A673 (cell line): Measurements from ENCODE around the gene TEX22.

Experiments used
- CTCF ChIP-seq: fragments of 300-800, 200-600 bp; sonication (generic); conservative IDR thresholded peaks from 2 replicates; pipeline ENCODE4 v1.5.1; 2017; ENCODE audit warnings: low read depth, mild to moderate bottlenecking, antibody characterized with exemption, low read length, moderate library complexity, mixed read lengths
- EZH2 ChIP-seq: fragments of 200-600 bp; sonication (generic); IDR thresholded peaks from 2 replicates; pipeline ENCODE4 v1.6.1; 2017; ENCODE audit warnings: borderline replicate concordance, low read depth, mild to moderate bottlenecking, mixed read lengths, antibody characterized with exemption, low read length; ENCODE audit not compliant: poor library complexity, severe bottlenecking

DNA sequence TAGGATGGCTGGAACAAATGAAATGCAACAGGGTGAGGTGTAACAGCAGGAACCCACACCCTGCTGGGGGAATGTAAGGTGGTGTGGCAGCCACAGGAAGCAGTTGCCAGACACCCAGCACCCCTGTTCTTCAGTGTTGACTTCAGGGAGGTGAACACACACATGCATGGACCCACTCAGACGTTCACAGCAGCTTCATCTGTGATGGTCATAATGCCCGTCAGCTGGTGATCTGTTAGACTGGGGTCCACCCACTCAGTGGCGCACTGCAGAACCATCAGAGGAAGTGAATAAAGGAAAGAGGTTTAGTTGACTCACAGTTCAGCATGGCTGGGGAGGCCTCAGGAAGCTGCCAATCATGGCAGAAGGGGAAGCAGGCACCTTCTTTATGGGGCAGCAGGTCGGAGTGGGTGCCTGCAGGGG lies 22.7 kb upstream of the TEX22 start:
- no peak for TF ChIP-seq CTCF
- no peak for TF ChIP-seq EZH2
